ELR (cell line): ENCODE measurements around the gene GPR137.
"Not testable (repeated sequence)": the region's sequence is repeated elsewhere in the genome, so short reads cannot be mapped to it uniquely, and the experiment has no call there.

Experiments
- DNase-seq: peaks from one replicate; pipeline ENCODE4 v3.0.0-alpha.2; 2015; ENCODE audit warnings: low read depth

The GPR137 gene

GRCh38 chr11:64304316-64305072 is 18.8 kb downstream of the GPR137 start:
- DNase-seq, result peak; percentile 95

- peak; percentile 98 for DNase-seq
Measured at GRCh38 chr11:64305075-64305690, 19.5 kb downstream of the GPR137 start, which contains the start of gene ESRRA. TSS of gene ESRRA (plus strand) at chr11:64305524. CDS start at chr11:64307180, 1,656 bp downstream.

GRCh38 chr11:64305691-64306562 is 20.3 kb downstream of the GPR137 start:
- DNase-seq, result peak; percentile 56

- no peak for DNase-seq
Measured at GRCh38 chr11:64306563-64306875, 20.9 kb downstream of the GPR137 start.

- peak; percentile 45 for DNase-seq
Measured at GRCh38 chr11:64306876-64307622, 21.4 kb downstream of the GPR137 start.

- DNase-seq, result not testable (repeated sequence)
Measured at GRCh38 chr11:64307795-64308194, 22.1 kb downstream of the GPR137 start.

GRCh38 chr11:64312947-64313346 is 27.3 kb downstream of the GPR137 start:
- no peak for DNase-seq

- DNase-seq, result no peak
Measured at GRCh38 chr11:64313491-64314145, 28.0 kb downstream of the GPR137 start.

- peak; percentile 39 for DNase-seq
Measured at GRCh38 chr11:64314146-64314804, 28.6 kb downstream of the GPR137 start.

GRCh38 chr11:64314805-64315561 is 29.3 kb downstream of the GPR137 start:
- no peak for DNase-seq

GRCh38 chr11:64315667-64316526 is 30.2 kb downstream of the GPR137 start:
- not testable (repeated sequence) for DNase-seq

- peak; percentile 61 for DNase-seq
Measured at GRCh38 chr11:64316672-64317324, 31.1 kb downstream of the GPR137 start.

GRCh38 chr11:64317325-64317960 is 31.8 kb downstream of the GPR137 start, which contains the start of gene TRMT112:
TSS of gene TRMT112 (minus strand) at chr11:64317559. CDS start at chr11:64317526, 33 bp downstream.
- peak; percentile 98 for DNase-seq

GRCh38 chr11:64317961-64318765 is 32.5 kb downstream of the GPR137 start, which contains the start of gene PRDX5:
TSS of gene PRDX5 (plus strand) at chr11:64318121. CDS start at chr11:64318216, 95 bp downstream.
- peak; percentile 96 for DNase-seq

- no peak for DNase-seq
Measured at GRCh38 chr11:64318766-64319761, 33.4 kb downstream of the GPR137 start.

GRCh38 chr11:64320556-64320955 is 34.9 kb downstream of the GPR137 start:
- no peak for DNase-seq
